Measurements from ENCODE around the gene TIE1. TPM values are rescaled to one million over a fixed set of nuclear protein-coding genes. Genes with fewer than 3 reads are reported as not detected.

The TIE1 gene
- total RNA-seq, 1 donor from 2014 or later = 0.98 TPM

GRCh38 chr1:43277116-43277876 is 23.5 kb upstream of the TIE1 start:
- Histone ChIP-seq H3K36me3 (ENCODE audit: insufficient read depth, low read length) (no peaks in the 10 kb centered on the region), H3K27ac (ENCODE audit: low read depth, low read length) (no peak overlapping the region), H3K27me3 (ENCODE audit: insufficient read depth, low read length) (peaks cover 2% of the 10 kb centered on the region), H3K9me3 (ENCODE audit: insufficient read depth, low read depth, low read length) (no peaks in the 10 kb centered on the region), H3K4me2 (ENCODE audit: low read length) (no peak overlapping the region), H3K4me1 (ENCODE audit: insufficient read depth, low read length) (no peaks in the 10 kb centered on the region), H3K9ac (ENCODE audit: low read length) (no peak overlapping the region), H2AFZ (ENCODE audit: low read depth, low read length) (no peak overlapping the region), H3K4me3 (ENCODE audit: insufficient read depth, low read depth, low read length) (no peak overlapping the region), H3K79me2 (ENCODE audit: insufficient read depth, low read length) (no peaks in the 10 kb centered on the region), H4K20me1 (ENCODE audit: insufficient read depth, low read length) (no peaks in the 10 kb centered on the region)
- H3K27ac Mint-ChIP-seq (ENCODE audit: unreplicated experiment) = no peak overlapping the region
- peaks cover 16% of the 10 kb centered on the region for H3K27me3 Mint-ChIP-seq (ENCODE audit: low read depth, unreplicated experiment)
- FAIRE-seq (no peak), DNase-seq (ENCODE audit: low read depth) (no peak)
- no peak overlapping the region for H3K4me3 Mint-ChIP-seq (ENCODE audit: unreplicated experiment)
- no peaks in the 10 kb centered on the region for H3K4me1 Mint-ChIP-seq (ENCODE audit: low read depth, unreplicated experiment)
- H3K9me3 Mint-ChIP-seq (ENCODE audit: unreplicated experiment) = peaks cover 9% of the 10 kb centered on the region
- TF ChIP-seq EZH2 (IDR thresholded peaks at IDR 0.05; ENCODE audit: insufficient read depth, low read length) (no peak), CTCF (IDR thresholded peaks at IDR 0.05; ENCODE audit: insufficient read depth, low read depth, low read length) (no peak)
- peaks cover 2% of the 10 kb centered on the region for H3K36me3 Mint-ChIP-seq (ENCODE audit: low read depth, unreplicated experiment)

- TF ChIP-seq EZH2 (IDR thresholded peaks at IDR 0.05; ENCODE audit: insufficient read depth, low read length) (no peak), CTCF (IDR thresholded peaks at IDR 0.05; ENCODE audit: insufficient read depth, low read depth, low read length) (no peak)
Measured at GRCh38 chr1:43279161-43279560, 21.6 kb upstream of the TIE1 start.

GRCh38 chr1:43279666-43280065 is 21.1 kb upstream of the TIE1 start:
- DNase-seq (ENCODE audit: low read depth) (no peak), FAIRE-seq (no peak)
- Histone ChIP-seq H3K27me3 (ENCODE audit: insufficient read depth, low read length) (peaks cover 5% of the 10 kb centered on the region), H4K20me1 (ENCODE audit: insufficient read depth, low read length) (no peaks in the 10 kb centered on the region), H2AFZ (ENCODE audit: low read depth, low read length) (no peak overlapping the region), H3K79me2 (ENCODE audit: insufficient read depth, low read length) (no peaks in the 10 kb centered on the region), H3K27ac (ENCODE audit: low read depth, low read length) (no peak overlapping the region), H3K9me3 (ENCODE audit: insufficient read depth, low read depth, low read length) (no peaks in the 10 kb centered on the region), H3K4me1 (ENCODE audit: insufficient read depth, low read length) (no peaks in the 10 kb centered on the region), H3K9ac (ENCODE audit: low read length) (no peak overlapping the region), H3K4me2 (ENCODE audit: low read length) (no peak overlapping the region), H3K36me3 (ENCODE audit: insufficient read depth, low read length) (no peaks in the 10 kb centered on the region), H3K4me3 (ENCODE audit: insufficient read depth, low read depth, low read length) (no peak overlapping the region)
- TF ChIP-seq CTCF (IDR thresholded peaks at IDR 0.05; ENCODE audit: insufficient read depth, low read depth, low read length) = no peak
- no peak for TF ChIP-seq EZH2 (IDR thresholded peaks at IDR 0.05; ENCODE audit: insufficient read depth, low read length)
- Mint-ChIP-seq H3K4me1 (ENCODE audit: low read depth, unreplicated experiment) (no peaks in the 10 kb centered on the region), H3K36me3 (ENCODE audit: low read depth, unreplicated experiment) (peaks cover 5% of the 10 kb centered on the region), H3K9me3 (ENCODE audit: unreplicated experiment) (peaks cover 6% of the 10 kb centered on the region), H3K4me3 (ENCODE audit: unreplicated experiment) (no peak overlapping the region), H3K27me3 (ENCODE audit: low read depth, unreplicated experiment) (peaks cover 23% of the 10 kb centered on the region), H3K27ac (ENCODE audit: unreplicated experiment) (no peak overlapping the region)

More at GRCh38 chr1:43279161-43279560, 21.6 kb upstream of the TIE1 start:
- no peaks in the 10 kb centered on the region for H3K79me2 ChIP-seq (ENCODE audit: insufficient read depth, low read length)
- no peaks in the 10 kb centered on the region for H4K20me1 ChIP-seq (ENCODE audit: insufficient read depth, low read length)
- H3K4me1 Mint-ChIP-seq (ENCODE audit: low read depth, unreplicated experiment) = no peaks in the 10 kb centered on the region
- no peak overlapping the region for H3K9ac ChIP-seq (ENCODE audit: low read length)
- no peaks in the 10 kb centered on the region for H3K9me3 ChIP-seq (ENCODE audit: insufficient read depth, low read depth, low read length)
- FAIRE-seq (no peak), DNase-seq (ENCODE audit: low read depth) (no peak)
- H3K27me3 ChIP-seq (ENCODE audit: insufficient read depth, low read length) = peaks cover 2% of the 10 kb centered on the region
- no peaks in the 10 kb centered on the region for H3K36me3 ChIP-seq (ENCODE audit: insufficient read depth, low read length)
- H3K27me3 Mint-ChIP-seq (ENCODE audit: low read depth, unreplicated experiment) = peaks cover 18% of the 10 kb centered on the region
- H3K4me3 Mint-ChIP-seq (ENCODE audit: unreplicated experiment) = no peak overlapping the region
- H3K27ac Mint-ChIP-seq (ENCODE audit: unreplicated experiment) = no peak overlapping the region
- H3K36me3 Mint-ChIP-seq (ENCODE audit: low read depth, unreplicated experiment) = peaks cover 2% of the 10 kb centered on the region
- H2AFZ ChIP-seq (ENCODE audit: low read depth, low read length) = no peak overlapping the region
- H3K4me2 ChIP-seq (ENCODE audit: low read length) = no peak overlapping the region
- no peak overlapping the region for H3K27ac ChIP-seq (ENCODE audit: low read depth, low read length)
- no peaks in the 10 kb centered on the region for H3K4me1 ChIP-seq (ENCODE audit: insufficient read depth, low read length)
- H3K4me3 ChIP-seq (ENCODE audit: insufficient read depth, low read depth, low read length) = no peak overlapping the region
- H3K9me3 Mint-ChIP-seq (ENCODE audit: unreplicated experiment) = peaks cover 9% of the 10 kb centered on the region

Measured in astrocyte (in vitro differentiated cells and primary cell).